GM23248 (cell line): Measurements from ENCODE around the gene GPC1. TPM values are rescaled to one million over a fixed set of nuclear protein-coding genes. Genes with fewer than 3 reads are reported as not detected.

Experiments
- DNase-seq: peaks from one replicate; pipeline ENCODE4 v3.0.0-alpha.2; 2015
- H2AFZ ChIP-seq: fragments of 200-600 bp; sonication (generic); 2 replicates; pipeline ENCODE4 v1.6.1; 2016; ENCODE audit warnings: antibody characterized with exemption
- H3F3A ChIP-seq: fragments of 200-600 bp; sonication (generic); 2 replicates; pipeline ENCODE4 v1.6.1; 2016; ENCODE audit warnings: mild to moderate bottlenecking, antibody characterized with exemption, mixed run types; ENCODE audit not compliant: insufficient read depth
- H3K27ac ChIP-seq: fragments of 200-600 bp; sonication (generic); 2 replicates; pipeline ENCODE4 v1.5.1; 2016; ENCODE audit warnings: mild to moderate bottlenecking
- H3K27me3 ChIP-seq: fragments of 200-600 bp; sonication (generic); replicated peaks from 2 replicates; pipeline ENCODE4 v1.6.1; 2016; ENCODE audit warnings: mild to moderate bottlenecking; ENCODE audit not compliant: insufficient read depth
- H3K36me3 ChIP-seq: fragments of 200-600 bp; sonication (generic); 2 replicates; pipeline ENCODE4 v1.6.1; 2016; ENCODE audit warnings: low read depth, mild to moderate bottlenecking
- H3K4me1 ChIP-seq: fragments of 200-600 bp; sonication (generic); 2 replicates; pipeline ENCODE4 v1.6.1; 2016; ENCODE audit warnings: mild to moderate bottlenecking; ENCODE audit not compliant: insufficient read depth
- H3K4me2 ChIP-seq: fragments of 200-600 bp; sonication (generic); one replicate; pipeline ENCODE4 v1.6.1; 2016; ENCODE audit warnings: mild to moderate bottlenecking; ENCODE audit not compliant: unreplicated experiment
- H3K4me3 ChIP-seq: fragments of 200-600 bp; sonication (generic); 2 replicates; pipeline ENCODE4 v1.5.1; 2016; ENCODE audit warnings: mild to moderate bottlenecking
- H3K79me2 ChIP-seq: fragments of 200-600 bp; sonication (generic); 2 replicates; pipeline ENCODE4 v1.6.1; 2016; ENCODE audit warnings: mild to moderate bottlenecking; ENCODE audit not compliant: insufficient read depth
- H3K9ac ChIP-seq: fragments of 200-600 bp; sonication (generic); 2 replicates; pipeline ENCODE4 v1.6.1; 2016; ENCODE audit warnings: mild to moderate bottlenecking
- H3K9me2 ChIP-seq: fragments of 200-600 bp; sonication (generic); 2 replicates; pipeline ENCODE4 v1.6.1; 2016; ENCODE audit warnings: mixed run types, mild to moderate bottlenecking, moderate library complexity; ENCODE audit not compliant: insufficient read depth
- H3K9me3 ChIP-seq: fragments of 200-600 bp; sonication (generic); one replicate; pipeline ENCODE4 v1.6.1; 2017; ENCODE audit warnings: low read depth
- H4K20me1 ChIP-seq: fragments of 200-600 bp; sonication (generic); 2 replicates; pipeline ENCODE4 v1.6.0; 2016; ENCODE audit not compliant: insufficient read depth
- EZH2 ChIP-seq: fragments of 200-600 bp; sonication (generic); IDR thresholded peaks from 2 replicates; pipeline ENCODE4 v1.6.1; 2018; ENCODE audit warnings: antibody characterized with exemption, mild to moderate bottlenecking; ENCODE audit not compliant: insufficient read depth, poor library complexity, severe bottlenecking
- EZH2phosphoT487 ChIP-seq: fragments of 200-600 bp; sonication (generic); IDR thresholded peaks from 2 replicates; pipeline ENCODE4 v1.6.1; 2018; ENCODE audit warnings: antibody characterized with exemption, moderate library complexity, mild to moderate bottlenecking, low read depth; ENCODE audit not compliant: insufficient read depth
- WGBS, 2 experiments: methylation state at CpG; one replicate each; pipeline ENCODE4 v1.1.6; 2015 to 2017; ENCODE audit warnings: low lambda C conversion rate in 2 of 2, low coverage in 1 of 2; ENCODE audit errors: missing lambda C conversion rate in 2 of 2; 5-methylcytosine and 5-hydroxymethylcytosine counted together
- in situ Hi-C: fragments of 300-500 bp; cut with MboI; formaldehyde crosslinking; loops from 2 replicates; pipeline ENCODE4 v1.15.0; 2020
- polyA plus RNA-seq: library from polyadenylated mRNA; unstranded; fragments of >200 nt; fragmentation: Nextera tagmentation; extraction: Ambion mirVana; gene quantifications from 2 replicates; pipeline ENCODE4 v1.2.1, GENCODE V29; 2016
- total RNA-seq: library from RNA; depleted of rRNA; stranded (reverse); fragments of >200 nt; shearing (Covaris generic); gene quantifications from 2 replicates; pipeline ENCODE4 v1.2.3, GENCODE V29; 2014

GPC1 gene
- total and polyA plus RNA-seq, 2 experiments from 2014 or later: 66.4 to 88.2 TPM

DNA sequence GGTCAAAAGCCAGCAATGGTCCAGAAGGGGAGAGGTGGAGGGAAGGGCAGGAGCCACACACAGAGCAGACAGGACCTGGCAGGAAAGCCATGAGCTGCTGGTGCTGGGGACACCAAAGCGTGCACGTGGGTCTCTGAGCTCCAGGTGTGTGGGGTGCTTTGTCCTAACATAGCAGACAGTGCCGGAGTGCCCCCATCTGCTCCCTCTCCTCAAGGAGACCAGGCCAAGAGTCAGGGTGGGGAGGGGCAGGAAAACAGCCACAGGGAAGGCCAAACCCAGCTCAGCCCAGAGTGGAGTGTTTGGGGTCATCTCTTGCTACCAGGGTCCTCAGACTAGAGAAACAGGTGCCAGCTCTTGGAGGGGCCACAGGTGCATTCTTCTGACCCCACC is 4.2 kb upstream of the GPC1 start:
- no peak for TF ChIP-seq EZH2phosphoT487
- TF ChIP-seq EZH2: no peak
- Histone ChIP-seq H3K36me3 (no peaks in the 10 kb centered on the region), H3K27me3 (no peaks in the 10 kb centered on the region), H3K27ac (no peak overlapping the region), H3K4me2 (no peak overlapping the region), H3K4me1 (peaks cover 10% of the 10 kb centered on the region), H4K20me1 (no peaks in the 10 kb centered on the region), H3F3A (0 out of 2 replicates have a peak, but pooled peaks cover 8% of the 10 kb centered on the region), H3K79me2 (no peaks in the 10 kb centered on the region), H3K9me3 (no peaks in the 10 kb centered on the region), H3K9me2 (no peaks in the 10 kb centered on the region), H3K4me3 (no peak overlapping the region), H2AFZ (no peak overlapping the region), H3K9ac (no peak overlapping the region)
- in situ Hi-C loops: no loop called here
- WGBS, 2 experiments: 41 to 63% methylated on average over 3 of the region's 3 CpGs
- no peak for DNase-seq

- H3K36me3 ChIP-seq: no peaks in the 10 kb centered on the region
- H3K9me3 ChIP-seq: no peaks in the 10 kb centered on the region
- TF ChIP-seq EZH2phosphoT487 (no peak), EZH2 (no peak)
- no peak overlapping the region for H2AFZ ChIP-seq
- 72 to 74% methylated on average over 11 to 12 of the region's 12 CpGs for WGBS, 2 experiments
- H3K4me1 ChIP-seq: peaks cover 10% of the 10 kb centered on the region
- in situ Hi-C loops: no loop called here
- H3K9me2 ChIP-seq: no peaks in the 10 kb centered on the region
- no peak overlapping the region for H3K4me2 ChIP-seq
- H4K20me1 ChIP-seq: no peaks in the 10 kb centered on the region
- no peak overlapping the region for H3K27ac ChIP-seq
- no peak overlapping the region for H3K4me3 ChIP-seq
- no peak overlapping the region for H3K9ac ChIP-seq
- DNase-seq: no peak
- peaks cover 5% of the 10 kb centered on the region for H3K79me2 ChIP-seq
- H3F3A ChIP-seq: 0 out of 2 replicates have a peak, but pooled peaks cover 8% of the 10 kb centered on the region
- H3K27me3 ChIP-seq: no peaks in the 10 kb centered on the region
These were observed 3.6 kb upstream of the GPC1 start for GRCh38 chr2:240431661-240432424.

GRCh38 chr2:240432430-240432819 is 3.0 kb upstream of the GPC1 start:
- no peak overlapping the region for H3K27ac ChIP-seq
- WGBS, 2 experiments: 76 to 79% methylated on average over 9 of the region's 9 CpGs
- 0 out of 2 replicates have a peak, but pooled peaks cover 8% of the 10 kb centered on the region for H3F3A ChIP-seq
- no peaks in the 10 kb centered on the region for H3K9me2 ChIP-seq
- no peak for TF ChIP-seq EZH2
- TF ChIP-seq EZH2phosphoT487: no peak
- H3K4me1 ChIP-seq: peaks cover 10% of the 10 kb centered on the region
- H4K20me1 ChIP-seq: no peaks in the 10 kb centered on the region
- H3K27me3 ChIP-seq: no peaks in the 10 kb centered on the region
- peaks cover 11% of the 10 kb centered on the region for H3K79me2 ChIP-seq
- no peak for DNase-seq
- no peak overlapping the region for H3K9ac ChIP-seq
- H3K4me3 ChIP-seq: no peak overlapping the region
- H2AFZ ChIP-seq: no peak overlapping the region
- H3K9me3 ChIP-seq: no peaks in the 10 kb centered on the region
- no peaks in the 10 kb centered on the region for H3K36me3 ChIP-seq
- in situ Hi-C loops: no loop called here
- H3K4me2 ChIP-seq: no peak overlapping the region

- Histone ChIP-seq H3K27me3 (no peaks in the 10 kb centered on the region), H3K79me2 (peaks cover 18% of the 10 kb centered on the region), H3K4me3 (no peak overlapping the region), H3K36me3 (no peaks in the 10 kb centered on the region), H3K9me2 (no peaks in the 10 kb centered on the region), H3F3A (0 out of 2 replicates have a peak, but pooled peaks cover 8% of the 10 kb centered on the region), H2AFZ (no peak overlapping the region; the same call in 1 of the 2 replicates), H3K4me1 (peaks cover 10% of the 10 kb centered on the region), H4K20me1 (no peaks in the 10 kb centered on the region), H3K9me3 (no peaks in the 10 kb centered on the region), H3K9ac (peak overlapping the region; percentile 68), H3K4me2 (peak overlapping the region; percentile 65), H3K27ac (peak overlapping the region; percentile 69)
- DNase-seq: no peak
- in situ Hi-C loops: no loop called here
- WGBS, 2 experiments: 85 to 86% methylated on average over 32 to 33 of the region's 34 CpGs
- TF ChIP-seq EZH2phosphoT487: no peak
- no peak for TF ChIP-seq EZH2
These were observed 2.4 kb upstream of the GPC1 start for GRCh38 chr2:240432820-240433801.
